ENCODE measurements around the gene STRN4.

The STRN4 gene

DNA sequence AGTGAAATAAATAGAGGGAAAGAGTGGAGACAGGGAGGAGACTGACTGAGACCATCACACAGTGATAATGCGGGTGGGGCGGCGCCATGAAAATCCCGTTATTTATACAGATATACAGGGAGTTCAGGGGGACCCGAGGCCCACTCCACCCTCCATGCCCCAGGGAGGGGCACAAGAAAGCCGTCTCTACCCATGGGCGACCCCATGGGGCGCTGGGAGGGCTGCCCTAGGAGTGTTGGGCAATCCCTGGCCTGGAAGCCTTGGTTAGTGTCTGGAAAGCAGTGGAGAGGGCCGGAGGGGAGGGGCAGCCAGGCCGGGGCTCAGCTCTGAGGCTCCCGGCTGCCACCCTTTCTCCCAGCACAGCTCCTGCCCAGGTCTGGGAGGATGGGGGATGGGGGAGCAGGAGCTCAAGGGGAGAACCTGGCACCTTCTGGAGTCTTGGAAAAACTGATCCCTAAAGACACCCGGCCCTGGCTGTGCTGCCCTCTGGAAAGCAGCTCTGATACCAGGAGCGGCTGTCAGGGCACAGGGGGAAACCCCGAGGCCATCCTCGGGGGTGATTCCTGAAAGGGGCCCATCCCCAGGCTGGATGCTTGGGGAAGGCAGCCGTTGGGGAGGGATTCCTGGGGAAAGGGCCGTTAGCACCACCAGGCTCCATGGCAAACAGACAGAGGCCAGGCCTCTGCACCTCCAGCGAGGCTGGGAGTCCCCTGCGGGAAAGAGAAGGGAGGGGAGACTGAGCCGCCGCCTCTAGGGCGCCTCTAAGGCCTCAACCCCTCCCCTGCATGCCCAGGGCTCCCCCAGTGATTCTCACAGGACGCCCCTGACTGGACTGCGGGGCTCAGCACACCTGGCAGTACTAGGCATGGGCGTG, 26.4 kb downstream of the STRN4 start:
- TF ChIP-seq, protein P1, sequence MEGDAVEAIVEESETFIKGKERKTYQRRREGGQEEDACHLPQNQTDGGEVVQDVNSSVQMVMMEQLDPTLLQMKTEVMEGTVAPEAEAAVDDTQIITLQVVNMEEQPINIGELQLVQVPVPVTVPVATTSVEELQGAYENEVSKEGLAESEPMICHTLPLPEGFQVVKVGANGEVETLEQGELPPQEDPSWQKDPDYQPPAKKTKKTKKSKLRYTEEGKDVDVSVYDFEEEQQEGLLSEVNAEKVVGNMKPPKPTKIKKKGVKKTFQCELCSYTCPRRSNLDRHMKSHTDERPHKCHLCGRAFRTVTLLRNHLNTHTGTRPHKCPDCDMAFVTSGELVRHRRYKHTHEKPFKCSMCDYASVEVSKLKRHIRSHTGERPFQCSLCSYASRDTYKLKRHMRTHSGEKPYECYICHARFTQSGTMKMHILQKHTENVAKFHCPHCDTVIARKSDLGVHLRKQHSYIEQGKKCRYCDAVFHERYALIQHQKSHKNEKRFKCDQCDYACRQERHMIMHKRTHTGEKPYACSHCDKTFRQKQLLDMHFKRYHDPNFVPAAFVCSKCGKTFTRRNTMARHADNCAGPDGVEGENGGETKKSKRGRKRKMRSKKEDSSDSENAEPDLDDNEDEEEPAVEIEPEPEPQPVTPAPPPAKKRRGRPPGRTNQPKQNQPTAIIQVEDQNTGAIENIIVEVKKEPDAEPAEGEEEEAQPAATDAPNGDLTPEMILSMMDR (IDR thresholded peaks at IDR 0.05; ENCODE audit: poor library complexity, severe bottlenecking), result no peak
- DNase-seq (ENCODE audit: low spot score), result peak; percentile 34
- H3K9me3 ChIP-seq (ENCODE audit: severe bottlenecking), result no peaks in the 10 kb centered on the region
- no peak overlapping the region for H3K4me3 ChIP-seq (ENCODE audit: severe bottlenecking)
- peaks cover 9% of the 10 kb centered on the region for H3K4me1 ChIP-seq (ENCODE audit: insufficient read depth, poor library complexity, severe bottlenecking)
- no peaks in the 10 kb centered on the region for H3K27me3 ChIP-seq (ENCODE audit: insufficient read depth, poor library complexity, severe bottlenecking)
- ATAC-seq (ENCODE audit: low read depth), result no peak
- no peak overlapping the region for H3K27ac ChIP-seq (ENCODE audit: poor library complexity, severe bottlenecking)
- peaks cover 43% of the 10 kb centered on the region for H3K36me3 ChIP-seq (ENCODE audit: low read depth)

DNA sequence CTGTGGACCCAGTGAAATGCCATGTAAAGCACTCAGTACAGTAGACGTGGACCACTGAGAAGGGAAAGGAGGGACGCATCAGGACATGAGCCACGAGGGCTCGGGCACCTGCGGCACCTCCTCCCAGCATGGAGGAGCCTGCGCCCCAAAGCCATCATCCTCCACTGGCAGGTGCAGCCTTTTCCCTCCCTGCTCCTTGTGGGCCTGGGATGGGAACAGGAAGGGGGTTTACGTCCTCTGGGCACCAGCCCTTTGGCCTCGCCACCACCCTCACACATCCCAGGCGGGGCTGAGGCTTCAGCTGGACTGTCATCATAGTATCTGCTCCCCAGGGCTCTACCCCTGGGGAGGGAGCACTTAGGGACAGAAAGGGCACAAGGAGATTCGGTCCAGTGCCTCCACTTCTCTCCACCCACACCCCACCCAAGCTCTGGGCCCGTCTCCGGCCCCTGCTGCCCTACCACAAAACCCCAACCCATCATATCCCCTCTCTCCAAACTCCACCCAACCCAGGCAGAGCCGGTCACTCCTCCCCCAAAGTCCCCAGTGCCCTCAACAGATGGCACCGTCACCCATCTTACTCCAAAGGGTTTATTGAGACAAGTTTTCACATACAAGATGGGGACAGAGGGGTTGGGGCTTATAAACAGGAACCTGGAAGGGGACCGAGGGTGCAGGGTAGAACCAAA, 27.2 kb downstream of the STRN4 start:
- H3K27me3 ChIP-seq (ENCODE audit: insufficient read depth, poor library complexity, severe bottlenecking), result no peaks in the 10 kb centered on the region
- peaks cover 10% of the 10 kb centered on the region for H3K4me1 ChIP-seq (ENCODE audit: insufficient read depth, poor library complexity, severe bottlenecking)
- H3K36me3 ChIP-seq (ENCODE audit: low read depth), result peaks cover 36% of the 10 kb centered on the region
- DNase-seq (ENCODE audit: low spot score) (peak; percentile 47), ATAC-seq (ENCODE audit: low read depth) (no peak)
- no peak overlapping the region for H3K4me3 ChIP-seq (ENCODE audit: severe bottlenecking)
- H3K9me3 ChIP-seq (ENCODE audit: severe bottlenecking), result no peaks in the 10 kb centered on the region
- TF ChIP-seq, protein P1 (IDR thresholded peaks at IDR 0.05; ENCODE audit: poor library complexity, severe bottlenecking), result no peak
- peak overlapping the region; percentile 72 for H3K27ac ChIP-seq (ENCODE audit: poor library complexity, severe bottlenecking)

DNA sequence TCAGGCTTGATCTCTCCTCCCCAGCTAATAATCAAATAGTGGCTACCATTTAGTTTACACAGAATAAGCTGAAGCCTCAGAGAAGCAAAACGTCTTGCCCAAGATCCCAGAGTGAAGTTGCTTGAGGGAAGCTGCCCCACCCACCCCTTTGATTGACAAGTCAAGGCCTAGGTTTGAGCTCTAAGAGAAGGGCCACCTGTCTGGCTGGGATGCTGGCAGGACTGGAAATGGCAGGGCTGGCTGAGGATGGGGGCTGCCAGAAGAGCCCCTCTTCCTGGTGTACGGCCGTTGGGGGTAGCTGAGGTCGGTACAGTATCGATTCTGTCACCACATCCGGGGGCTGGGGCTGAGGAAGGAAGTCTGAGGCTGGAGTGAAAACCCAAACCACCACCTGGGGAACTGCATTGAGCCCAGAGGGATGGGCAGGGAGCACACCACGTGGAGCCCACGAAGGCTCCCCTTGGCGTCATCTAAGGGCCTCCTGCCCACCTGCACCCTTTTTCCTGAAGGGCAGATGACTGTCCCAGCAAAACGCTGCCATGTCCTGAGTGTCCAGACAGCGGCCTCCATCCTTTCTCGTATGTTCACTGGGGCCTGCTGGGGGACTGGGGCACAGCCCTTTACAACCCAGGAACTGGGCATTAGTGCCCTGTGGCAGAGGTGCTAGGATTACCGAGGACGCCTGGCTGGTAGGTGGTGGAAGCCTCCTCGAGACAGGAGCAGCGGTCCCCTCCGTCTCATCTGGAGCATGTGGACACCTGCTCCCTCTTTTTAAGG, 27.9 kb downstream of the STRN4 start:
- Histone ChIP-seq H3K27me3 (ENCODE audit: insufficient read depth, poor library complexity, severe bottlenecking) (no peaks in the 10 kb centered on the region), H3K4me3 (ENCODE audit: severe bottlenecking) (no peak overlapping the region), H3K4me1 (ENCODE audit: insufficient read depth, poor library complexity, severe bottlenecking) (peaks cover 10% of the 10 kb centered on the region), H3K9me3 (ENCODE audit: severe bottlenecking) (no peaks in the 10 kb centered on the region), H3K36me3 (ENCODE audit: low read depth) (peaks cover 32% of the 10 kb centered on the region), H3K27ac (ENCODE audit: poor library complexity, severe bottlenecking) (peak overlapping the region; percentile 72)
- DNase-seq (ENCODE audit: low spot score), result no peak
- ATAC-seq (ENCODE audit: low read depth), result peak; percentile 15; the same call in 2 of the 3 replicates
- TF ChIP-seq, protein P1 (IDR thresholded peaks at IDR 0.05; ENCODE audit: poor library complexity, severe bottlenecking), result no peak

DNA sequence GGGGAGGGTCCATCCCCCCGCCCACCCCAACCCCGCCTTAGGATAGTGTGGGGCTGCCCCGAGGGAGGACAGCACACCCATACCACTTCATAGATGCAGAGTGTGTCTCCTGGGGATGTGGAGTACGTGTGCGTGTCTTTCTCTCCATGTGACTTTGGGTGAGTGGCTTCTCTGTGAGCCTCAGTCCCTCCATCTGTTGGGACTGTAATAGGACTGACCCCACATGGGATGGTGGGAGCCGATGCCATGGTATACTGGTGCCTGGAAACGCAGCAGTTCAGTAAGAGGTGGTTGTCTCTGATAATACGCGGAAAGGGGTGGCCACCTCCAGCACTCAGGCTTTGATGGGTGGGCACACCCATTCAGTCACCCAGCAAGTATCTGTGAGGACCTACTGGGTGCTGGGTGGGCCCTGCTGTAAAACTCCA, 28.5 kb downstream of the STRN4 start:
- H3K4me3 ChIP-seq (ENCODE audit: severe bottlenecking), result peak overlapping the region; percentile 52
- DNase-seq (ENCODE audit: low spot score) (no peak), ATAC-seq (ENCODE audit: low read depth) (0 out of 3 replicates have a peak, but pooled peaks have one; percentile 0)
- peaks cover 10% of the 10 kb centered on the region for H3K4me1 ChIP-seq (ENCODE audit: insufficient read depth, poor library complexity, severe bottlenecking)
- H3K36me3 ChIP-seq (ENCODE audit: low read depth), result peaks cover 27% of the 10 kb centered on the region
- TF ChIP-seq, protein P1 (IDR thresholded peaks at IDR 0.05; ENCODE audit: poor library complexity, severe bottlenecking), result no peak
- H3K9me3 ChIP-seq (ENCODE audit: severe bottlenecking), result no peaks in the 10 kb centered on the region
- no peaks in the 10 kb centered on the region for H3K27me3 ChIP-seq (ENCODE audit: insufficient read depth, poor library complexity, severe bottlenecking)
- H3K27ac ChIP-seq (ENCODE audit: poor library complexity, severe bottlenecking), result peak overlapping the region; percentile 72
